Neural cell (in vitro differentiated cells): Measurements from ENCODE around the gene ARPC5.

Source experiments
- EP300 ChIP-seq: fragments of 450-650 bp; conservative IDR thresholded peaks from 2 replicates; pipeline ENCODE4 v1.6.1; 2014; ENCODE audit warnings: antibody characterized with exemption, mild to moderate bottlenecking, moderate library complexity; ENCODE audit not compliant: poor library complexity, severe bottlenecking
- EZH2 ChIP-seq: fragments of 200-600, 300-800 bp; shearing (Covaris generic), sonication (generic); IDR thresholded peaks from 2 replicates; pipeline ENCODE4 v1.6.1; 2014; ENCODE audit warnings: antibody characterized with exemption, low read length, borderline replicate concordance, mild to moderate bottlenecking; ENCODE audit not compliant: insufficient read depth, poor library complexity, severe bottlenecking
- MXI1 ChIP-seq: fragments of 450-650 bp; conservative IDR thresholded peaks from 2 replicates; pipeline ENCODE4 v1.6.1; 2014; ENCODE audit warnings: antibody characterized with exemption, mild to moderate bottlenecking; ENCODE audit not compliant: poor library complexity, severe bottlenecking
- POLR2AphosphoS5 ChIP-seq: IDR thresholded peaks from 2 replicates; pipeline ENCODE4 v1.6.1; 2012
- SMC3 ChIP-seq: fragments of 450-650 bp; conservative IDR thresholded peaks from 2 replicates; pipeline ENCODE4 v1.6.1; 2014; ENCODE audit warnings: antibody characterized with exemption, mild to moderate bottlenecking, moderate library complexity; ENCODE audit not compliant: poor library complexity
- TAF1 ChIP-seq: IDR thresholded peaks from 2 replicates; pipeline ENCODE4 v1.6.1; 2012; ENCODE audit warnings: low read depth
- TF ChIP-seq, protein P1 (sequence below): fragments of 450-650 bp; IDR thresholded peaks from 2 replicates; pipeline ENCODE4 v1.5.1; 2014; ENCODE audit warnings: antibody characterized with exemption, mild to moderate bottlenecking, moderate library complexity; ENCODE audit not compliant: poor library complexity, severe bottlenecking
- TF ChIP-seq, protein P2 (sequence below): IDR thresholded peaks from 2 replicates; pipeline ENCODE4 v1.6.1; 2012; ENCODE audit warnings: borderline replicate concordance

DNA sequence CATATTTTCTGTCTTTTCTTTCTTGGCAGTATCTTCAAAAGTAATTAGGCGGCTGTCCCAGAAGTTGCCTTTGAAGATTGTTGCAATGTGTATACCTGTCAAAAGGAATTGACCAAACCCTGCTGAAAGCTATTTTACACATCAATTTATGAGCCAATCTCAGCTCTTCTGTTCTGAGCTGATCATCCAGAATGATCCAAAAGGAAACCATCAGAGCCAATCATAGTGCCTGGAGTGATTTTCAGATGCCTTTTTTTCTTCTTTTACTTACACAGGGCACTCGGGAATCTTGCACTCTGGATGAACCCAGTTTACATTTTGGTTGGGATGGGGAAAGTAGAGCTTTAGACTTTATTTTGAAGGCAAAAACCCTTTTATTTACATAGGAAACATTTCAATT is 39.3 kb upstream of the ARPC5 start:
- TF ChIP-seq, protein P1, sequence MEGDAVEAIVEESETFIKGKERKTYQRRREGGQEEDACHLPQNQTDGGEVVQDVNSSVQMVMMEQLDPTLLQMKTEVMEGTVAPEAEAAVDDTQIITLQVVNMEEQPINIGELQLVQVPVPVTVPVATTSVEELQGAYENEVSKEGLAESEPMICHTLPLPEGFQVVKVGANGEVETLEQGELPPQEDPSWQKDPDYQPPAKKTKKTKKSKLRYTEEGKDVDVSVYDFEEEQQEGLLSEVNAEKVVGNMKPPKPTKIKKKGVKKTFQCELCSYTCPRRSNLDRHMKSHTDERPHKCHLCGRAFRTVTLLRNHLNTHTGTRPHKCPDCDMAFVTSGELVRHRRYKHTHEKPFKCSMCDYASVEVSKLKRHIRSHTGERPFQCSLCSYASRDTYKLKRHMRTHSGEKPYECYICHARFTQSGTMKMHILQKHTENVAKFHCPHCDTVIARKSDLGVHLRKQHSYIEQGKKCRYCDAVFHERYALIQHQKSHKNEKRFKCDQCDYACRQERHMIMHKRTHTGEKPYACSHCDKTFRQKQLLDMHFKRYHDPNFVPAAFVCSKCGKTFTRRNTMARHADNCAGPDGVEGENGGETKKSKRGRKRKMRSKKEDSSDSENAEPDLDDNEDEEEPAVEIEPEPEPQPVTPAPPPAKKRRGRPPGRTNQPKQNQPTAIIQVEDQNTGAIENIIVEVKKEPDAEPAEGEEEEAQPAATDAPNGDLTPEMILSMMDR, result no peak
- no peak for TF ChIP-seq EZH2
- no peak for TF ChIP-seq TAF1
- no peak for TF ChIP-seq POLR2AphosphoS5
- no peak for TF ChIP-seq EP300
- TF ChIP-seq, protein P2, sequence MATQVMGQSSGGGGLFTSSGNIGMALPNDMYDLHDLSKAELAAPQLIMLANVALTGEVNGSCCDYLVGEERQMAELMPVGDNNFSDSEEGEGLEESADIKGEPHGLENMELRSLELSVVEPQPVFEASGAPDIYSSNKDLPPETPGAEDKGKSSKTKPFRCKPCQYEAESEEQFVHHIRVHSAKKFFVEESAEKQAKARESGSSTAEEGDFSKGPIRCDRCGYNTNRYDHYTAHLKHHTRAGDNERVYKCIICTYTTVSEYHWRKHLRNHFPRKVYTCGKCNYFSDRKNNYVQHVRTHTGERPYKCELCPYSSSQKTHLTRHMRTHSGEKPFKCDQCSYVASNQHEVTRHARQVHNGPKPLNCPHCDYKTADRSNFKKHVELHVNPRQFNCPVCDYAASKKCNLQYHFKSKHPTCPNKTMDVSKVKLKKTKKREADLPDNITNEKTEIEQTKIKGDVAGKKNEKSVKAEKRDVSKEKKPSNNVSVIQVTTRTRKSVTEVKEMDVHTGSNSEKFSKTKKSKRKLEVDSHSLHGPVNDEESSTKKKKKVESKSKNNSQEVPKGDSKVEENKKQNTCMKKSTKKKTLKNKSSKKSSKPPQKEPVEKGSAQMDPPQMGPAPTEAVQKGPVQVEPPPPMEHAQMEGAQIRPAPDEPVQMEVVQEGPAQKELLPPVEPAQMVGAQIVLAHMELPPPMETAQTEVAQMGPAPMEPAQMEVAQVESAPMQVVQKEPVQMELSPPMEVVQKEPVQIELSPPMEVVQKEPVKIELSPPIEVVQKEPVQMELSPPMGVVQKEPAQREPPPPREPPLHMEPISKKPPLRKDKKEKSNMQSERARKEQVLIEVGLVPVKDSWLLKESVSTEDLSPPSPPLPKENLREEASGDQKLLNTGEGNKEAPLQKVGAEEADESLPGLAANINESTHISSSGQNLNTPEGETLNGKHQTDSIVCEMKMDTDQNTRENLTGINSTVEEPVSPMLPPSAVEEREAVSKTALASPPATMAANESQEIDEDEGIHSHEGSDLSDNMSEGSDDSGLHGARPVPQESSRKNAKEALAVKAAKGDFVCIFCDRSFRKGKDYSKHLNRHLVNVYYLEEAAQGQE, result no peak
- TF ChIP-seq SMC3, result no peak
- TF ChIP-seq MXI1, result no peak
